CD14-positive monocyte (primary cell): ENCODE measurements around the gene CLDN3. TPM values are rescaled to one million over a fixed set of nuclear protein-coding genes. Genes with fewer than 3 reads are reported as not detected.

ENCODE experiments used
- DNase-seq, 3 donors: peaks; one replicate each; pipeline ENCODE4 v3.0.0-alpha.2; 2011 to 2022
- H2AFZ ChIP-seq: 2 replicates; pipeline ENCODE4 v1.6.0; 2012; ENCODE audit warnings: mild to moderate bottlenecking, low read depth, low read length, inconsistent platforms; ENCODE audit not compliant: insufficient read depth, poor library complexity, severe bottlenecking
- H3K27ac ChIP-seq, 2 donors: 1 replicate in 1 of 2; 2 replicates in 1 of 2; pipeline ENCODE4 v1.5.1; 2012 to 2013; ENCODE audit warnings: low read length in 2 of 2, control low read depth in 1 of 2, inconsistent platforms in 1 of 2, low read depth in 1 of 2, mild to moderate bottlenecking in 1 of 2
- H3K27me3 ChIP-seq, 2 donors: one replicate each; pipeline versions ENCODE4 v1.6.0 to v1.6.1; 2011 to 2013; ENCODE audit warnings: low read length in 2 of 2; ENCODE audit not compliant: control insufficient read depth in 2 of 2, insufficient read depth in 2 of 2
- H3K36me3 ChIP-seq, 2 donors: replicated peaks in 1 of 2; 1 replicate in 1 of 2; 2 replicates in 1 of 2; pipeline versions ENCODE4 v1.5.1 to v1.6.1; 2012 to 2013; ENCODE audit warnings: low read length in 2 of 2, control low read depth in 1 of 2, inconsistent platforms in 1 of 2, mild to moderate bottlenecking in 1 of 2; ENCODE audit not compliant: insufficient read depth in 2 of 2, control insufficient read depth in 1 of 2
- H3K4me1 ChIP-seq, 2 donors: 1 replicate in 1 of 2; 2 replicates in 1 of 2; pipeline versions ENCODE4 v1.5.1 to v1.6.1; 2012 to 2013; ENCODE audit warnings: low read length in 2 of 2, control low read depth in 1 of 2, inconsistent platforms in 1 of 2, mild to moderate bottlenecking in 1 of 2, moderate library complexity in 1 of 2; ENCODE audit not compliant: insufficient read depth in 2 of 2, control insufficient read depth in 1 of 2
- H3K4me2 ChIP-seq: replicated peaks from 2 replicates; pipeline ENCODE3; 2012; ENCODE audit warnings: low read length, moderate library complexity, mild to moderate bottlenecking; ENCODE audit not compliant: poor library complexity, severe bottlenecking; ENCODE audit errors: extremely low read depth
- H3K4me3 ChIP-seq, 3 experiments: fragments of 200-600 bp in 1 of 3; sonication (generic) in 1 of 3; replicated peaks in 1 of 3; 1 replicate in 2 of 3; 2 replicates in 1 of 3; pipeline ENCODE4 v1.5.1; 2011 to 2013; ENCODE audit warnings: low read length in 3 of 3, mild to moderate bottlenecking in 3 of 3, control low read depth in 2 of 3, low read depth in 2 of 3, inconsistent platforms in 1 of 3, moderate library complexity in 1 of 3
- H3K79me2 ChIP-seq: 2 replicates; pipeline ENCODE4 v1.6.0; 2012; ENCODE audit warnings: mild to moderate bottlenecking, control low read depth, inconsistent platforms, low read length, moderate library complexity; ENCODE audit not compliant: insufficient read depth
- H3K9ac ChIP-seq: 2 replicates; pipeline ENCODE4 v1.6.0; 2017; ENCODE audit warnings: low read length, mild to moderate bottlenecking; ENCODE audit not compliant: insufficient read depth, poor library complexity, severe bottlenecking
- H3K9me3 ChIP-seq, 2 donors: replicated peaks in 1 of 2; 1 replicate in 1 of 2; 2 replicates in 1 of 2; pipeline versions ENCODE4 v1.5.1 to v1.6.1; 2012 to 2013; ENCODE audit warnings: low read length in 2 of 2, control low read depth in 1 of 2; ENCODE audit not compliant: control insufficient read depth in 1 of 2, insufficient read depth in 1 of 2
- H4K20me1 ChIP-seq: 2 replicates; pipeline ENCODE4 v1.6.0; 2012; ENCODE audit warnings: mild to moderate bottlenecking, low read length, control low read depth, moderate library complexity; ENCODE audit not compliant: insufficient read depth
- H3K27ac Mint-ChIP-seq, 7 donors: one replicate each; pipeline ENCODE4 v1.8.0; 2020; ENCODE audit warnings: mild to moderate bottlenecking in 7 of 7, mixed read lengths in 7 of 7, moderate library complexity in 6 of 7, inconsistent platforms in 2 of 7
- H3K27me3 Mint-ChIP-seq, 3 donors: one replicate each; pipeline ENCODE4 v1.8.0; 2021 to 2022; ENCODE audit warnings: low read depth in 3 of 3, mild to moderate bottlenecking in 3 of 3, mixed read lengths in 3 of 3, moderate library complexity in 3 of 3, inconsistent platforms in 1 of 3
- H3K36me3 Mint-ChIP-seq, 2 donors: one replicate each; pipeline ENCODE4 v1.8.0; 2020; ENCODE audit warnings: mixed read lengths in 2 of 2, inconsistent platforms in 1 of 2, mild to moderate bottlenecking in 1 of 2
- H3K4me1 Mint-ChIP-seq: one replicate; pipeline ENCODE4 v1.8.0; 2020; ENCODE audit warnings: mild to moderate bottlenecking, mixed read lengths
- H3K4me3 Mint-ChIP-seq, 2 donors: one replicate each; pipeline ENCODE4 v1.8.0; 2020; ENCODE audit warnings: mild to moderate bottlenecking in 2 of 2, mixed read lengths in 2 of 2, moderate library complexity in 1 of 2
- H3K9me3 Mint-ChIP-seq, 7 donors: one replicate each; pipeline ENCODE4 v1.8.0; 2020 to 2022; ENCODE audit warnings: mixed read lengths in 7 of 7, mild to moderate bottlenecking in 6 of 7, moderate library complexity in 6 of 7, inconsistent platforms in 2 of 7
- CTCF ChIP-seq: fragments of 200-600 bp; IDR thresholded peaks from one replicate; pipeline ENCODE4 v1.8.0; 2022; ENCODE audit warnings: antibody characterized with exemption, mild to moderate bottlenecking
- WGBS: methylation state at CpG from one replicate; pipeline ENCODE4 v1.1.5; 2013; ENCODE audit warnings: missing lambda C conversion rate; ENCODE audit not compliant: insufficient coverage; 5-methylcytosine and 5-hydroxymethylcytosine counted together
- intact Hi-C, 2 donors: fragments of 100-400 bp; cut with micrococcal nuclease; formaldehyde crosslinking; loops; one replicate each; pipeline versions ENCODE4 v1.15.0 to v1.15.1; 2023
- polyA plus RNA-seq, 3 donors: library from polyadenylated mRNA; depleted of rRNA in 1 of 3; unstranded in 2 of 3; stranded (reverse) in 1 of 3; fragments of 300-500 nt in 2 of 3; fragments of >200 nt in 1 of 3; fragmentation: Illumina TruSeq in 2 of 3; gene quantifications; 1 replicate in 2 of 3; 2 replicates in 1 of 3; pipeline ENCODE4 v1.2.3, GENCODE V29; 2012 to 2021

Gene CLDN3
- polyA plus RNA-seq, 3 donors = not detected

GRCh38 chr7:73778801-73779389 lies 8.8 kb upstream of the CLDN3 start:
- peaks cover 5 to 18% (median 13%) of the 10 kb centered on the region in 3 donors for H3K27me3 Mint-ChIP-seq
- H3K27ac Mint-ChIP-seq = no peak overlapping the region
- H3K4me3 ChIP-seq = no peak overlapping the region
- H3K36me3 ChIP-seq = no peaks in the 10 kb centered on the region
- H3K4me1 ChIP-seq = peaks cover 4 to 5% of the 10 kb centered on the region in 2 donors
- H3K4me2 ChIP-seq = no peak overlapping the region
- intact Hi-C loops = loop anchor here in 1 of 2 donors (10.0 kb wide), 2 partner anchors 46 to 266 kb away; no protein-coding TSS in a partner anchor
- H3K9me3 Mint-ChIP-seq = peaks cover 2 to 15% (median 5%) of the 10 kb centered on the region in 7 donors
- H3K79me2 ChIP-seq = no peaks in the 10 kb centered on the region
- DNase-seq = no peak
- no peak for TF ChIP-seq CTCF
- H3K4me3 Mint-ChIP-seq = no peak overlapping the region
- H3K4me1 Mint-ChIP-seq = peaks cover 5% of the 10 kb centered on the region
- no peaks in the 10 kb centered on the region for H3K9me3 ChIP-seq
- H3K27me3 ChIP-seq = no peaks in the 10 kb centered on the region
- no peaks in the 10 kb centered on the region for H3K36me3 Mint-ChIP-seq
- no peak overlapping the region for H3K27ac ChIP-seq
- H4K20me1 ChIP-seq = no peaks in the 10 kb centered on the region
- WGBS = 96% methylated on average over 7 of the region's 11 CpGs
- no peak overlapping the region for H2AFZ ChIP-seq
- H3K9ac ChIP-seq = no peak overlapping the region

- DNase-seq = no peak
- no peak overlapping the region for H3K4me2 ChIP-seq
- H2AFZ ChIP-seq = no peak overlapping the region
- no peaks in the 10 kb centered on the region for H3K79me2 ChIP-seq
- Mint-ChIP-seq H3K27me3 (peaks cover 28 to 44% (median 32%) of the 10 kb centered on the region in 3 donors), H3K27ac (no peak overlapping the region), H3K36me3 (no peaks in the 10 kb centered on the region), H3K9me3 (peaks cover 0 to 7% (median 0%) of the 10 kb centered on the region in 7 donors), H3K4me3 (no peak overlapping the region), H3K4me1 (peaks cover 8% of the 10 kb centered on the region)
- no peak overlapping the region for H3K27ac ChIP-seq
- intact Hi-C loops = loop anchor here in 1 of 2 donors (10.0 kb wide), 2 partner anchors 50 to 270 kb away; no protein-coding TSS in a partner anchor
- no peaks in the 10 kb centered on the region for H3K36me3 ChIP-seq
- H3K9me3 ChIP-seq = no peaks in the 10 kb centered on the region
- 0% methylated on average over 1 of the region's 1 CpG for WGBS
- no peak for TF ChIP-seq CTCF
- peaks cover 4 to 24% of the 10 kb centered on the region in 2 donors for H3K27me3 ChIP-seq
- H3K4me1 ChIP-seq = peaks cover 7 to 9% of the 10 kb centered on the region in 2 donors
- H4K20me1 ChIP-seq = no peaks in the 10 kb centered on the region
- no peak overlapping the region for H3K9ac ChIP-seq
- no peak overlapping the region for H3K4me3 ChIP-seq
Observed at GRCh38 chr7:73774923-73775322, 4.9 kb upstream of the CLDN3 start.
